HG03108 (cell line): Measurements from ENCODE around the gene ANAPC7.
"Not testable (repeated sequence)": the region's sequence is repeated elsewhere in the genome, so short reads cannot be mapped to it uniquely, and the experiment has no call there.

Experiments
- ATAC-seq: cut with Tn5 transposase; IDR thresholded peaks from one replicate; pipeline ENCODE4 v1.9.1; 2021; ENCODE audit warnings: moderate library complexity; ENCODE audit not compliant: unreplicated experiment

The ANAPC7 gene

DNA sequence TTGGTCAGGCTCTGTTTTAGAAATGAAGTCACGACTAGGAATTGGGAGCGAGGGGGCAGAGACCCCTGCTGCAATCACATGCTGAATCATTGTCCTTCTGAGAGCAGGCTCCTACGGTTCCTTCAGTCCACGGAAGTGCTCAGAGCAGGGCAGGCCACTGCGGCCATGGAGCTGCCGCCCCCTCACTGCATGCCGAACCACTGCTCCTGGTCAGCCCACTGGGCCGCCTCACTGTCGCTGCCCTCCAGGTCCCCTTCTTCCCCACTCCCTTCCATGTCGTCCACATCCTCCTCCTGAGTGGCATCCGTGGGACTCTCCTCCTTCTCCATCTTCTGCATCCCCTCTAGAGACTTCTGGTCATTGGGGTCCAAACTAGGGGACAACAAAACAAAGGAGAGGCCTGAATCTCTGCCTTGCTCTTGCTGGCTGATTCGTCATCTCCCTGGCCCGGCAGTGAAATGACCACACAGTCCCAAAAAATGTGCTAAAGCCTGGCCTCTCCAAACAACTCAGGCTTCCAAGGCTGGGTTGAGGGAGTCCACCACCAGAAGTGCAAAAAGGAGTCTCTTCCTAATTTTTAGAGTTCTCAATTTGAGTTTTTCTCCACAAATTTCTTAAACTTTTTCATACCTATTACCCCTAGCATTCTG is 29.4 kb downstream of the ANAPC7 start:
- no peak for ATAC-seq

GRCh38 chr12:110373425-110373824 is 30.1 kb downstream of the ANAPC7 start:
- no peak for ATAC-seq

DNA sequence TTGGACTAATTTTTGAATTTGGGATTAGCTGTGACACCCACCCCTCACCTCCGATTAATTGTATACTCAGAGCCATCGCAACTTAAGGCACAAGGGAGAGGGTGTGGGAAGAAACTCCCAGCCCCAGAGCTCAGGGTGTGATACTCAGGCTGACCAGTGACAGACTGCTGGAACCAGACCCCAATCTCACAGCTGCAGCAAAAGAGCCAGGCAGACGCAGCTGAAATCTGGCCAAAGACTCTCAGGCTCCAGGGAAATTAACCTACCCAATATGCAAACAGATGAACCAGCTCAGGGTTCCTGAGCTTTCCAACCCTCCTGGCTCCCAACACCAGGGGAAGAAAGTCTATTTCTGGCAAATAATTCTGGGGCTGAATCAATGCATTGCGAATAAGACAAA is 30.5 kb downstream of the ANAPC7 start:
- ATAC-seq: no peak

- ATAC-seq: no peak
Observed at GRCh38 chr12:110372056-110372425, 31.5 kb downstream of the ANAPC7 start.

GRCh38 chr12:110371408-110372055 is 32.0 kb downstream of the ANAPC7 start:
- peak; percentile 78 for ATAC-seq

DNA sequence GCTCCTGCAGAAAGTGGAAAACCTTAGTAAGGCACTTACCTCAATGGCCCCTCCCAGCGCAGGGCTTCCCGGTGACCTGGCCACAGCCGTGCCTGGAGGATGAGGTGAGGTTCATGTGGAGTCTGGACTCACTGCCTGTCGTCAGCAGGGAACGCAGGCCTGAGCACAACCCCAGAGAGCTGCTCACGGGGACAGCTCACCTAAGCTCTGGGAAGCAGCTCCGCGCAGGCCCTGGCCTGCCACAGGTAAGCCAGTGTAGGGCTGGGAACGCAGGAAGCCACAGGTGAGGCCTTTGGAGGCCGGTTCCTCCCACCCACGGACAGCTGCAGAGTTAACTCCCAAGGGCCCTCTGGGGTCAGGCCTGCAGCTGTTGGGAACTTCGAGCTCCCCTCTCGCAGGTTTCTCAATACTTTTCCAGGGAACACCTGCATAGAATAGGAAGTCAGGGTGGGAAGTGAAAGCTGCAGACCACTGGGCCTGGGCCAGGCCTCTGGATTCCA is 32.7 kb downstream of the ANAPC7 start:
- no peak for ATAC-seq

DNA sequence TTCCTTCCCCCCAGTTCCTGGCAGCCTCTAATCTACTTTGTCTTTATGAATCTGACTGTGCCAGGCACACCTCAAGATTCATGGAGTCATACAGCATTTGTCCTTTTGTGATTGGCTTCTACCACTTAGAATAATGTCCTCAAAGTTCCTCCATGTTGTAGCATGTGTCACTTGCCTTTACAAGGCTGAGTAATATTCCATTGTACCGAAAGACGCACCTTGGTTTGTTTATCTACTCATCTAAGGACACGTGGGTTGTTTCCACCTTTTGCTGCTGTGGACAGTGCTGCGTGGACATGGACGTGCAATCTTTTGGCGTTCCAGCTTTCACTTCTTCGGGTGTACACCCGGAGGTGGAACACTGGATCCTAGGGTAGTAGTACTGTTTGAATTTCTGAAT is 33.5 kb downstream of the ANAPC7 start:
- no peak for ATAC-seq

GRCh38 chr12:110367181-110367864 is 36.2 kb downstream of the ANAPC7 start:
- ATAC-seq: no peak

GRCh38 chr12:110366321-110367142 is 37.0 kb downstream of the ANAPC7 start:
- no peak for ATAC-seq

- no peak for ATAC-seq
Observed at GRCh38 chr12:110365489-110366320, 37.8 kb downstream of the ANAPC7 start.

GRCh38 chr12:110361216-110361615 is 42.3 kb downstream of the ANAPC7 start:
- no peak for ATAC-seq

GRCh38 chr12:110358384-110359097 is 45.0 kb downstream of the ANAPC7 start:
- not testable (repeated sequence) for ATAC-seq

- ATAC-seq: no peak
Observed at GRCh38 chr12:110355073-110355472, 48.4 kb downstream of the ANAPC7 start.

DNA sequence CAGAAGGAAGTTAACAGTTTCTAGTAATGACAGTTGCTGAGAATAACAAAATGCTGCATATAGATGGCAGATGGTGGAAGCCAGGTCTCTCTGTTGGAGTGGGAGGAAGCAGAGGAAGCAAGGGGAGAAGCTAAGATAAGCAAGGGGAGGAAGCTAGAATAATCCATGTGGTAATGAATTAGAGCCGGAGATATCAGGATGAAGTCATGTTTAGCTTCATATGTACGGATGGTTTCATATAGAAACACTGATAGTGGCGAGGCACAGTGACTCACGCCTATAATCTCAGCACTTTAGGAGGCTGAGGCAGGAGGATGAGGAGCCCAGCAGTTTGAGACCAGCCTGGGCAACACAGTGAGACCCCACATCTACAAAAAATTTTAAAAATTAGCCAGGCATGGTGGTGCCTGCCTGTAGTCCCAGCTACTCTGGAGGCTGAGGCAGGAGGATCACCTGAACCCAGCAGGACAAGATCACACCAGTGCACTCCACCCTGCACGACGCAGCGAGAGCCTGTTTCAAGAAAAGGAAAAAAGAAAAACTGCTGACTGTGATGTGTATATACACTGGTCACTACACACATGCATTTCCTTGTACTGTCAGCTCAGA is 49.2 kb downstream of the ANAPC7 start:
- no peak for ATAC-seq

DNA sequence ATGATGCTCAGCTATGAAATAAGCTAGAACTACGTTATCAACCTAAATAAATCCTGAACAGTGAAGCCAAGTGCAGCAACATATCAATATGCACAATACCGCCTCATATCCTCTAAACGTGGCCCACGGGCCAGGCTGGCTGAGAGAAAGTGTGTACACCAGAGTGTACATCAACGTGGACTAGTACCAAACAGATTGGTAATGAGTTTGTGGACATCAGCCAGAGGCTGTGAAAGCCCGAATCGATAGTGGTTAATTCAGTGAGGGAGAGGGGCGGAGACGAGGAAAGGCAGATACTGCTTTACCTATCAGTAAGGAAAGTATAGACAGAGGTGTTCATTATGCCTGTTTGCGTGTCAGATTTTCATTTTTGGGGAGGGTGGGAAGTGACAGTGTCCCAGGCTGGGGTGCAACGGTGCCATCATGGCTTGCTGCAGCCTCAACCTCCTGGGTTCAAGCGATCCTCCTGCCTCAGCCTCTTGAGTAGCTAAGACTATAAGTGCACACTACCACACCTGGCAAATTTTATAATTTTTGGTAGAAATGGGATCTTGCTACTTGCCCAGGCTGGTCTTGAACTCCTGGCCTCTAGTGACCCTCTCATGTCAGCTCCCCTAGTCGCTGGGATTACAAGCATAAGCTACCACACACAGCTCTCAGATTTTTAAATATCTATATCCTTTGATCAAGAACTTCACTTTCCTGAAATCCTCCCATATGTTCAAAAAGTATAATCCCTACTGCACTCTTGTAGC is 50.1 kb downstream of the ANAPC7 start:
- no peak for ATAC-seq

DNA sequence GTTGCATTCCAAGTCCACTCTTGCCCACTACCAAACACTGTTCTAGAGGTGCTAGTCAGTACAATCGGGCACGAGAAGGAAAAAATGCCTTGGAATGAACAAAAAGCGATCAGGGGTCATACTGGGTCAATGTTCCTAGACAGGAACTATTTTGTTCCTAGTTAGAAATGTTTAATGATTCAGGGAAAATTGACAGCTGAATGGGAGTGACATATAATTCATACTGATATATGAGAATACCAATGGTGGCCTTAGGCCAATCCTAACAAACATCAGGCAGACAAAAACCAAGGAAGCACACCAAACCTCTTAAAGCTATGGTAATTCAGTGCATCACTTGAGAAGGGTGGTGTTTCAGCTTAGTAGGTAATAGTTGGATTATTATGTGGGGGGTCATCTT is 51.1 kb downstream of the ANAPC7 start:
- no peak for ATAC-seq

- ATAC-seq: no peak
Observed at GRCh38 chr12:110351119-110351518, 52.4 kb downstream of the ANAPC7 start.

GRCh38 chr12:110349514-110350151 is 53.9 kb downstream of the ANAPC7 start:
- ATAC-seq: no peak
